Activated T-helper 1 cell treated with anti-CD3 and anti-CD28 coated beads, Interleukin-2, amount 50 U/mL, for 16 hours (primary cell): Measurements from ENCODE around the gene CDCP2.
"Not testable (repeated sequence)": the region's sequence is repeated elsewhere in the genome, so short reads cannot be mapped to it uniquely, and the experiment has no call there.

Experiments used
- DNase-seq, 2 donors: peaks; one replicate each; pipeline ENCODE4 v3.0.0-alpha.2; 2020; ENCODE audit warnings: low read depth in 1 of 2, low spot score in 1 of 2

Gene CDCP2

DNA sequence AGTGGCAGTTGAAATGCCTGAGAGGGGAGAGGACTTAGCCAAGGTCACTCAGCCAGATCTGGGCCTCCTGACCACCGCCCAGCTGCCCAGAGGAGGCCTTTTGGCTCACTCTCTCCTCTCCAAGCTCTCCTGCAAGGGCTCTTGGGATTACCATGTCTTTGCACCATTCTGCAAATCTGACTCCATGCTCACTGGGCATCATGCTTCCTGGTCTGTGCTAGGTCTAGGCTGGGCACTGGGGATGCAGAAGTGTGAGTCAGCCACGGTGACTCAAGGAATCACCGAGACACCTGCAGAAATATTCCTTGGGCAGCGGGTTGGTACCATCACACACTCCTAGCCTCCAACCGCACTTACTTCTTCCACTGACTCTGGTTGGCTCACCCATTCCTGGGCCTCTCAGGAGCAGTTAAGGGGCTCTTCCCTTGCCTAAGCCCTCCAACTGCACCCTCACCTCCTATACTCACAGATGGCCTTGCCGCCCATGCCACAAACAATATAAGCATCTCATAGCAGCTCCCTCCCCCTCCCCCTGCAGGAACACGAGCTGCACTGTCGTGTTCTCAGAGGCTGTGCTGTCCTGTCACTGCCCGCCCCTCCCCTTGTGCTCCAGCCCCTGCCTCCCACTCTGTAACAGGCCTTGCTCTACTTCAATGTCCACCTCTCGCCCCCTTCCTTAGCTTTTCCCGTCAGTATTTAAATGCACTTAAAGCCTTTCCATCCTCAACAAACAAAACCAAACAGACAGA lies 34.8 kb downstream of the CDCP2 start:
- no peak for DNase-seq

DNA sequence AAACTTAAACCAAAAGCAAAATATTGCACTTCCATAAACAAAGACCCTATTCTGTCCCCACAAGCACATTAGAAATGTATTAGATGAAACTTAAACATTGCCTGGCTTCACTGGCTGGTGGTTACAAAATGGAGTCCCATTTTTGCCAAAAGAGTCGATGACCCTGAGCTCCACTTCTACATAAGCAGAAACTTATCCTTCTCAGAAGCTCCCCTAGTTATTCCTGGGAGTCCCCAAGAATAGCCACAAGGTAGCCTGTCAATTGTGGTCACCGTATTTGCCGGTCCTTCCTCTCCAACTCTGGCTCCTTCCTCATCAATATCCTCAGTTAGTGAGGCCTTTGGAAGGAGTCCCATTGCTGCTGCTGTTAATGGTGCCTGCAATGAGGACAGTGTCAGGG lies 37.3 kb downstream of the CDCP2 start:
- no peak for DNase-seq

DNA sequence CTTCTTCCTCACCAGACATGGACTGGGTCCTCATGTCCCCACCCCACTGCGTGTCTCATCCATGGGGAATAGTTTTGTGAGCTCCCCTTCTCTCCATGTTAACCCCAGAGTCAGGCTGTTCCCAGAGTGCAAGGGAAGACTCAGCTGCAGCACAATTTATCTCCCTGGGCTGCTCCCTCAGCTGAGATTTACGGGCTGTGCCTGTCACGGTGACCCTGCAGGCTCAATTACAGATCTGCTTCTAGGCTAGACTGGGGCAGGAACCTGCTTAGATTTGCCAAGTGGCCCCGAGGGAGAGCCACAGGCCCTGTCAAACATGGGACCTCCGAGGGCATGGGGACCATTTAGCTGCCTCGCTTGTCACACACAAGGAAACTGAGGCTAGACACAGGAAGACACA lies 37.8 kb downstream of the CDCP2 start:
- DNase-seq, result no peak

DNA sequence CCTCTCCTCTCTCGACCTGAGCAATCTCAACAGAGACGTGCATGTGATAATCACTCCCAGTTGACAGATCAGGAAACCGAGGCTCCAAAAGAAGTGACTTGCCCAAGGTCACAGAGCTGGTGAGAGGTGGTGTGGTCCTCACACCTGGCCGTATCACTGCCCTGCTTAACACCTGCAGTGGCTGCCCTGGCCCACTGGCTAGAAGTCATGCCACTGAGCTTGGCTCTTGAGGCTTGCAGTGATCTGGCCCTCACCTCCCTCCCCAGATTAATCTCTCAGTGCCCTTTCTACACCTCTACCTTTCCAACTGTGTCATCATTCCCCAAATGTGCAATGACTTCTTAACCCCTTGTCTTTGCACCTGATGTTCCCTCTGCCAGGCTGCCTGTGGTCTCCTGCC lies 38.8 kb downstream of the CDCP2 start:
- DNase-seq, result no peak

DNA sequence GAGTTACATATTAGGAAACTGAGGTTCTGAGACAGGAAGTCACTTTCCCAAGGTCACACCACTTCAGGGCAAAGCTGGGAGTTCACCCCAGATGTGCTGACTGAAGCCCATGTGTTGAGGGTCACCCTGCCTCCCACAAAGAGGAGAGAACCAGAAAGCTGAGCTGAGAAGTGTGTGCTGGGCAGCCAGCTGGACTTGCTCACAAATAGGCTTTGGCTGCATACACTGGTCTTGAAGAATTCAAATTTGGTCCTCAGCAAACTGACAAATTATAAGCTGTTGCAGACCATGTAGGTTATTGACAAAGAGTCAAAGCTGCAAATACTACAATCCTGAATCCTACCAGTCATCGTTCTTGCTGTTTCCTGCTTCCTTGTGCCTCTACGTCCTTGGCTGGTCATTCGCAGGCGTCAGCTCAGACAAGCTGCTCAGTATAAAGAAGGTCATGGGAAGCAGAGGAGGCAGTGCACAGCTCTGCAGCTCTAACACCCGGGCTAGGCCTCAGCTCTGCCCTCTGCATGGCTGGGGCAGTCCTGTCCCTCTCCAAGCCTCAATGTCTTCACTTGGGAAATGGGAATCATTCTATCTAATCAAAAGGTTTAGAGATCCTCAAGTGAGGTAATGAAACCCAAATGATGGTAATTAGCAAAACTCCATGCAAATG lies 40.0 kb downstream of the CDCP2 start:
- no peak for DNase-seq

DNA sequence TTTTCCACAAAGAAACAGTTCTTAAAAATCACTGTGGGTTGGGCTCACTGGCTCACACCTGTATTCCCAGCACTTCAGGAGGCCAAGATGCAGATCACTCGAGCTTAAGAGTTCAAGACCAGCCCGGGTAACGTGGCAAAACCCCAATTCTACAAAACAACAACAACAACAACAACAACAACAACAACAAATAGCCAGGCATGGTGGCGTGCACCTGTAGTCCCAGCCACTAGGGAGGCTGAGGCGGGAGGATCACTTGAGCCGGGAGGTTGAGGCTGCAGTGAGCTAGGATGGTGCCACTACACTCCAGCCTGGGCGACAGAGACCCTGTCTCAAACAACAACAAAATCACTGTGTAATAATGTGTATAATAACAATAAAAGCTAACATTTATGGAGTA lies 40.8 kb downstream of the CDCP2 start:
- no peak for DNase-seq

DNA sequence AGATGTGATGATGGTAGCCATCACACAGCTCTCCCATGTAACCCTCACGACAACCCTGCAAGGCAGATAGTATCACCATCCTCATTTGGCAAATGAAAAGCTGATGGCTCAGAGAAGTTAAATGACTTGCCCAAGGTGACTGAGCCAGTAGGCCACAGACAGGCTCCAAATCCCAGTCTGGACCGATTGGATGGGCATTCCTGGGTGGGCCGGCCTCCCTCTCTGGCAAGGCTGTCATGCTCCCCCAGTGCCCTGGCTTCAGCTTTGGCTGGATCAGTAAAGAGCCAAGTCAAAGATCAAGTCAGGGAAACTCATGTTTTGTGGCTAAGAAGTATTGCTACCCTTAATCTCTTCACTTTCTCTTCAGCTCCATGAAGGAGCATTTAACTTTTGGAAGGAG lies 41.2 kb downstream of the CDCP2 start:
- DNase-seq, result no peak

DNA sequence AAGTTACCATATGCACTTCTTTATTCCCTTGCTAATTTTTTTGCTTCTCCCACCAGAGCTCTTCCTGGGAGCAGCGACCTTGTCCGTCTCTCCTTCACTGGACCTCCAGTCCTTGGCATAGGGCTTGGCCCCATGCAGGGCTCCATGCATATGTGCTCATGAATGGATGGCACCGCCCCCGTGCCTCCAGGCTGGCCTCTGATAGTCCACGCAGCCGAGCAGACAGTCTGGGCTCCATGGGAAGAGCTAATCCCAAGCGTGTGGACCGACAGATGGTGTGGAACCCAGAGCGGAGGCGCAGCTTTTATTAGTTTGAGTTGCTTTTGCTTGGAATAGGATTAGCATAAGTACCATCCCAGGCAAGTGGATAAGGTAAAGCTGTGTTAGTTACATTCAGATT lies 41.8 kb downstream of the CDCP2 start:
- DNase-seq, result no peak

DNA sequence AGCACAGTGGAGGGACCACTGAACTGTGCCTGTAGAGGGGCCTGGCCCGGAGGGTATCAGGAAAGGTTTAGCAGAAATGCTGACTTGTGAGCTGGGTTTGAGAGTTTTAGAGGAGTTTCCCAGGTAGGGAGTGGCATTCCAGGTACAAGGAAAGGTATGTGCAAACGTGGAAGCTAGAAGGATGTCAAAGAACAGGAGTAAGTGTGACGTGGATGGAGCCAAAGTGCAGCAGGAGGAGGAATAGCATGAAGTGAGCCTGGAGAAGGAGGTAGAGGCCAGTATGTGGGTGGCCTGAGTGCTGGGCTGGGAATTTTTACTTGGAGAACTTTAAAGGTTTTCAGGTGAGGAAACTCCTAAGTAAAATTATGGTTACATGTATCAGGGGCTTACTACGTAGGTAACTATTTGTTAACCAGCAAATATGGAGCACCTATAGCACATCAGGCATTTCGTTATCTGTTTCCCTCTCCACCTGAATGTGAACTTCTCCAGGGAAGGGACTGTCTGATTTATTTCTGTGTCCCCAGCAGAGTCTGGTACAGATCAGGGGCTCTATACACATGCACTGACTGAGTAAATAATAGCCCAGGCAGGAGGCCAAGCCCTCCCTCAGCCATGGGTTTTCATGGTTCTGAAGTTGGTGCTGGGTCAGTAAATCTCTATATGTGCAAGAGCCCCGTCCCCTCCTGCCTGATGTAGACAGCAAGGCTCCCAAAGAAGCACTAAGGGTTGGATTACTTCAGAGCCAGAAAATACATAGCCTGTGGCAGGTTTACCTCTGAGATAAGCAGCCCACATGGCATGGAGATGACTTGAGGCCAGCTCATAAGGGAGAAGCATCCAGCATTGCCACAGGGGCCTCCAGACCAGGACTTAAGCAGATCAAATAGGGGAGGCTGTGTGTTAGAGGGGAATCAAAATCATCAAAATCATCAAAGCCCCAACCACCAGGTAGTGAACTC lies 43.4 kb downstream of the CDCP2 start:
- no peak for DNase-seq

DNA sequence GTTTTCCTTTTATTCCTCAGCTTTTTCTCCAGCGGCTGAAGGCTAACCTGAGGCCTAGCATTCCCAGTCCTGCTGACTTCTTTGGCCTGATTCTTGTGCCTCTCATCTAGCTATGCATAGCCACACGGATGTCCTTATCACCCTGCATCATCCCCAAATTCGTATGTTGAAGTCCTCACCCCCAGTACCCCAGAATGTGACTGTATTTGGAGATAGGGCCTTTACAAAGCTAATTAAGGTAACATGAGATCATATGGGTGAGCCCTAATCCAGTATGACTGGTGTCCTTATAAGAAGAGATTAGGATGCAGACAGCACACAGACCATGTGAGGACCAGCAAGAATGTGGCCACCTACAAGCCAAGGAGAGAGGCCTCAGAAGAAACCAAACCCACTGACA lies 44.6 kb downstream of the CDCP2 start:
- no peak for DNase-seq

DNA sequence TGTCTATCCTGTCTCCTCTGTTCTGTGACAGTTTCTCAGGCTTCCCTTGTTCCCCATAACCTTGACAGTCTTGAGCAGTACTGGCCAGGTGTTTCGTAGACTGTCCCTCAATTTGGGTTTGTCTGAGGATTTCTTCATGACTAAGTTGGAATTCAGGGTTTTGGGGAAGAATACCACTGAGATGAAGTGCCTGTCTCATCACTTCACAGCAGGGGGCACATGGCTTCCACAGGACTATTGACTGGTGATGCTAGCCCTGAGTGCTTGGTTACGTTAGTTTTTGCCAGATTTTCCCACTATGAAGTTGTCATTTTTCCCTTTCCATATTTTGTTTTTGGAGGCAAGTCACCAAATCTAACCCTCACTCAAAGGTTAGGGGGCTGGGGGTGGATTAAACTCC lies 45.7 kb downstream of the CDCP2 start:
- DNase-seq, result no peak

DNA sequence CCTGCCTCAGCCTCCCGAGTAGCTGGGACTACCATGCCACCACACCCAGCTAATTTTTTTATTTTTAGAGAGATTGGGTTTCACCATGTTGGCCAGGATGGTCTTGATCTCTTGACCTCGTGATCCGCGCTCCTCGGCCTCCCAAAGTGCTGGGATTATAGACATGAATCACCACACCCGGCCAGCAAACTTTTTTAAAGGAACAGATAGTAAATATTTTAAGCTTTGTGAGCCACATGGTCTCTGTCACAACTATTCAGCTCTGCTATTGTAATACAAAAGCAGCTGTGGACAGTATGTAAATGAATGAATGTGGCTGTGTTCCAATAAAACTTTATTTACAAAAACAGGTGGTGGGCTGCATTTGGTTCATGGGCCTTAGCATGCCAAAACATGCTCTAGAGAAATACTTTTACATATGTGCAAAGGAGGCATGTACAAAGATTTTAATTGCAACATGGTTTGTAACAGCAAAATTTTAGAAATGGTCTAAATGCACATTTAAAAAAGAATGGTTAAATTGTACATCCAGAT lies 47.0 kb downstream of the CDCP2 start:
- DNase-seq, result no peak

DNA sequence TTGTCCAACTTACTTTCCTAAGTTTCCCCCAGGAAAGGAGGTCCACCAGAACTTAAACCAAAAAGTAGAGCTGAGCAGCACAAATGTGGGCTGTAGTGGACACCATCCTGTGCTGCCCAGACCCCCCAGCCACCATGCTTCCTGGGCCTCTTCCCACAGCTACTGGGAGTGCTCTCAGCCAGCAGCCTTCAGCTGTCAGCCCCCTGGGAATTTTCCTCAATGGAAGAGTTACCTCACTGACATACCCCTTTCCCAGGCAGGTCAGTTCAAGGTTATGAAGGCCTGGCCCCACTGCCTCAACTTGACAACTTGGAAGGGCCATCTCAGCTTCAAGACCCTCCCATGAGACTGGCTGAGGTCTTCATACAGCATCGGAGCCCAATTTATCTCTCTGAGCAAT lies 47.7 kb downstream of the CDCP2 start:
- DNase-seq, result no peak

DNA sequence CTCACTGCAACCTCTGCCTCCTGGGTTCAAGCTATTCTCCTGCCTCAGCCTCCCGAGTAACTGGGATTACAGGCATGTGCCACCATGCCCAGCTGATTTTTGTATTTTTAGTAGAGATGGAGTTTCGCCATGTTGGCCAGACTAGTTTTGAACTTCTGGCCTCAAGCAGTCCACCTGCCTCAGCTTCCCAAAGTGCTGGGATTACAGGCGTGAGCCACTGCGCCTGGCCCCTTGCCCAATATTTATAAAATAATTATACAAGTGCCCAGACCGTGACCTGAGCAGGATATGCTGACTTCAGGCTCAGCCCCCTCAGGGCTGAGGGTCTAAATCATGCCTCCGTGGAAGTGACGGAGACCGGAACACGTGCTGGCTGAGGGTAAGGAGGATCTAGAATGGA lies 48.2 kb downstream of the CDCP2 start:
- DNase-seq, result not testable (repeated sequence)

DNA sequence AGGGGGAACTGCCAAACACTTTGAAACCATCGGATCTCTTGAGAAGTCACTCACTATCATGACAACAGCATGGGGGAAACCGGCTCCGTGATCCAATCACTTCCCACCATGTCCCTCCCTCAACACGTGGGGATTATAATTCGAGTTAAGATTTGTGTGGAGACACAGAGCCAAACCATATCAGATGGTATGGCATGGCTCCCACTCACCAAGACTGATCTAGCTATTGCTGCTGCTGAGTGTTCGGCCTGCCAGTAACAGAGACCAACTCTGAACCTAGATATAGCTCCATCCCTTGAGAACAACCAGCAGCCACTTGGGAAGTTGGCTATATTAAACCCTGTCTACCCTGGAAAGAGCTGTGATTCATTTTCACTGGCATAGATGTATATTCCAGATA lies 49.4 kb downstream of the CDCP2 start:
- no peak for DNase-seq

DNA sequence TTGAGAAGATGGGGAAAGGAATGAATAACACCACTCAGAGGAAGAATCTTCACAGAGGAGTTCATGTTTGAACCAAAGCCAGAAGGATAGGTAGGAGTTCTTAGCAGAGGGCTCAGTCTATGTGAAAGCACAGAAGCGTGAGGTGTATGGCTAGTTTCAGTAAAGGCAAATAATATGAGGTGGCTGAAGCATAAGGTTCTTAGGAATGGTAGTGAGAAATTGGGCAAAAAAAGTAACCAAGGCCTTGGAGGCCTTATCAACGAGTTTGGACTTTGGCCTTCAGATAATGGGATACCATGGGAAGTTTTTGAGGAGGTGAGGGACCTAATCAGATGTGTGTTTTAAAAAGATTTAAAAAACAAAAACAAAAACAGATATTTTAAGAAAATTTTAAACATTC lies 52.3 kb downstream of the CDCP2 start:
- DNase-seq, result no peak

DNA sequence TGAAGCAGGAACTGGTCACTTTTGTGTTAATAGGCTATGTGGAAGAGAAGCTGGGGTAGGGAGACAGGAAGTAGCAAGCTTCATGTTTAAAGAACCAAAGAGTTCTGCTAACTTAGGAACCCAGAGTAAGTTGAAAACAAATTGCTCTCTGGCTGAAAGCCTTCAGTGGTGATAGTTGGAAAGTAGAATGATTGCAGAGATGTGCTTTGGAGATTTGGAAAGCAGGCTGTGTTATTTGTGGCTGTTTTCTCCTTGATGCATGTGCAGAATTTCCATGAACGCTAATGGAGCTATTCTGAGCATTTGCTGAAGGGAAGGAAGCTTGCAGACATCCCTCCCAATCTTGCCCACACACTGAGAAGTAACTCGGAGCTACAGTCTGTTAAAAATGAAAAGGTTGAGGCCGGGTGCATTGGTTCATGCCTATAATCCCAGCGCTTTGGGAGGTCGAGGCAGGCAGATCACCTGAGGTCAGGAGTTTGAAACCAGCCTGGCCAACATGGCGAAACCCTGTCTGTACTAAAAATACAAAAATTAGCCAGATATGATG lies 53.7 kb downstream of the CDCP2 start:
- no peak for DNase-seq

DNA sequence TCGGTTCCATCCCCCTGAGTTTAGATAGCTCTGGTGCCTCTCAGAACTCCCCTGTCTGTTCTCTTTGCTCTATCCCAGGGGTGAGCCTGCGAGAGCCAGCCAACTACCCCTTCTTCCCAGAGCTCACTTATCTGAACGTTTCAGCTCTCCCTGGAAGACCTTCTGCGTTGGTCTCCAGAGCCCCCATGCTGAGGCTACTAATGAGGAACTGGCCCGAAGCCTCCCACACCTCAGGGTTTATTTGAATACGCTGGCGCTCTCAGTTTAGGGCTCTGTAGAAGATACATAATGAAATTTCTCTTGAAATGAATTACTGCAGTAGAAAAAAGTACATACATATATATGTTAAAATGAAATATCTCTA lies 55.9 kb downstream of the CDCP2 start:
- no peak for DNase-seq

DNA sequence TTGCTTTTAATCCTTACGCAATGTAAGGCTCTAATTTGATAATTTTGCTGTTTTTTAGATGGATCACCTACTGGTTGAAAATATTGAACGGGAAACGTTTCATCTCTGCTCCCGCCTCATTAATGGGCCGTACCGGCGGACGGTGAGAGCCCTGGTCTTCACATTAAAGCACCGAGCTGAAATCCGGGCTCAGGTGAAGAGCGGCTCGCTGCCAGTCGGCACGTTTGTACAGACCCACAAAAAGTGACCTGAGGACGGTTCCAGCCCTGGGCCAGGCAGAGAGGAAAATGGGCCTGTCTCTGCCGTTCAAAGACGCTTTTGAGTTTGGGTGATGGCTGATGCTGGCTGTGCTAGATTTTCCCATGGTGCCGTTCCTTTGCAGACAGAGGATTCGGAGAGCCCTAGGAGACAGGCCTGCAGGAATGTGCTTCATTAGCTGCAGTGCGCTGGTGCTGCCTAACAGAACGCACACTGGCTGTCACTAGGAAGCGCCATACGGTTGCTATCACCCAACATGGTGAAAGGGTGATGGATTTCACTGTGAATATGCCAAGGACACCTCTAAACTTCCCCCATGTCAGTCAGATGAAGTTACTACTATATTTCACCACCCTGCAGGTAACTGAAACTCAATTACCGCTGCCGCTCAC lies 56.4 kb downstream of the CDCP2 start:
- DNase-seq, result no peak

DNA sequence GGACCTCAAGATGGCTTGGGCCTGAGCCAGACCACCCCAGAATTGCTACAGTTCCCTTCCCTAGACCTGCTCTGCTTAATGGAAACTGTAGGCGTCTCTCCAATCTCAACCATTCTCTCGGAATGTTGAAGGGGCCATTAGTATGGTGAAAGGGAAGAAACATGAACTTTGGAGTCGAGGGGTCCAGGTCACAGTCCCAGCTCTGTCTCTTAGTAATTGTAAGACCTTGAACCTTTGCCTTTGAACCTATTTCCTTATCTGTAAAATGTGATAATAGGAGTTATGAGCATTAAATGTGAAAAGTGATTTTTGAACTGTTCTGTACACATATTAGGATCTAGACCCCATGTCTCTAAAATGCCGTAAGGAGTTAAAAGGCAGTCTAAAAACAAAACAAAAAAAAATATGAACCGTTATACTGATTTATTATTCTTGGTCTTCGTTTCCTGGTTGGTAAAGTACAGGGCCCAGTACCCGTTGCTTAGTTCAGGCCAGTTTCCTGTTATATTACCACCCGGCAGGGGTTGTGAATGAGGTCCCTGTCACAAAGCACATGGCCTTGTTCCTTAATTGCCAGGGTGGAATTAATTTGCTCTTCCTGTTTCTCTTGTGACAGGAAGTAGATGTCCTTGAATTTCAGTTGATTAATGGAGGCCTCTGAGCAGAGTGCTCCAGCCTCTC lies 57.1 kb downstream of the CDCP2 start:
- no peak for DNase-seq
